ENCODE data around the gene SERTAD4. TPM values are rescaled to one million over a fixed set of nuclear protein-coding genes. Genes with fewer than 3 reads are reported as not detected.

The SERTAD4 gene
- total RNA-seq, 1 experiment from 2014 or later, result 8.0 TPM

DNA sequence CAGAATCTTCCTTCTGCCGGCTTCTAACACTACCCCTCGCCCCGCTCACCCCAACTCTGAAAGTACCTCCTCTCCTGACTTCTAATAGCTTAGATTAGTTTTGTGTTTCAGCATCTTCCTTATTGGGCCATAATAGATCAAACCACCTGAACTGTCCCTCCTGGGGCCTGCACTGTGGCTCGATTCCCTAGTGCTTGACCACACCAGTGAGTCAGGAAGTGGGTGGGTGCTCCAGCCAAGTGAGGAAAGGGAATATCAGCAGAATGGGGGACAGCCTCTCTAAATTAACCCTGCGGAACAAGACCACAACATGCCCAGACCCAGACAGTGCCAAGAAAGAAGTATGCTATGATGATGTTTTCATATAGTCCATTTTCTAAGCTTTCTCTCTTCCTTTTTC is 8.5 kb downstream of the SERTAD4 start:
- ChIA-PET POLR2A (ENCODE audit: low non-redundant PET) (no interaction called here), CTCF (no interaction called here)
- peaks cover 47% of the 10 kb centered on the region for H3K4me1 ChIP-seq (ENCODE audit: insufficient read depth, low read length, poor library complexity, severe bottlenecking)

DNA sequence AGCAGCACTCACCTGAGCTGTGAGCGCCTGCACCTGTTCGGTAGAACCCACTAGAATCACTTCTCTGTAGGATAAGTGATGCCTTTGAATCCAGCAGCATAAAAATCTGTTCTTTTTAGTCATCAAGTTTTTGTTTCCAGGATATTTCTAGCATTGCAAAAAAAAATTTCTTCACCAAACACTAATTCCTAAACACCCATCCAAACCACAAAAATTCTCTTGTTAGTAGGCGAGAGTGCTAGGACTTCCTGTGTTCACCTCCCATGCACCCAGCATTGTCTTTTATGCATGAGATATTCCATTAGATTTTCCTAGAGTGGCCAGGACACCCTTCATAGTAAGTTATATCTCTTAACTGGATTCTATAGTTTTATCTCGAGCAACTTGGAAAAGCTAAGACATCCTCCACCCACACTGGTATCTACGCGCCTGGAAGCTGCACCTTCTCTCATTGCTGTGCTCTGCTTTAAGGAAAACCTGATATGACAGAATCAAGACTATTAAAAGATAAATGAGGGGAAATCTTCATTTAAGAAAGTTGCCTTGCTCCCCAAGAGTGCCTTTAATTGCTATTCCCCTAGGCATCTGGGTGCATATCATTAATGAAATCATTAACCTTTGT is 12.3 kb downstream of the SERTAD4 start:
- Histone ChIP-seq H3K36me3 (ENCODE audit: insufficient read depth, low read length, poor library complexity, severe bottlenecking) (no peaks in the 10 kb centered on the region), H3K4me1 (ENCODE audit: insufficient read depth, low read length, poor library complexity, severe bottlenecking) (peaks cover 32% of the 10 kb centered on the region), H3K9me3 (ENCODE audit: low read depth, low read length, poor library complexity, severe bottlenecking) (no peaks in the 10 kb centered on the region), H3K4me3 (ENCODE audit: low read depth, low read length, poor library complexity, severe bottlenecking) (no peak overlapping the region), H3K27me3 (replicated peaks; ENCODE audit: insufficient read depth, low read depth, low read length, poor library complexity) (peaks cover 3% of the 10 kb centered on the region), H3K27ac (ENCODE audit: low read depth, low read length, poor library complexity, severe bottlenecking) (no peak overlapping the region)
- intact Hi-C loops (cut with micrococcal nuclease; ENCODE audit: unreplicated experiment), result no loop called here
- no TSS peak for BruUV-seq (replicated peaks)
- POLR2A ChIA-PET (ENCODE audit: low non-redundant PET), result no interaction called here
- CTCF ChIA-PET, result interaction anchor here (0.6 kb wide), 1 partner anchor 26 kb away, joined by 3 read pairs; no protein-coding TSS in a partner anchor
- DNase-seq (ENCODE audit: low spot score), result no peak
- TF ChIP-seq EZH2 (IDR thresholded peaks at IDR 0.05; ENCODE audit: borderline replicate concordance, low read depth, low read length, poor library complexity, severe bottlenecking), result no peak
- TF ChIP-seq, protein P1, sequence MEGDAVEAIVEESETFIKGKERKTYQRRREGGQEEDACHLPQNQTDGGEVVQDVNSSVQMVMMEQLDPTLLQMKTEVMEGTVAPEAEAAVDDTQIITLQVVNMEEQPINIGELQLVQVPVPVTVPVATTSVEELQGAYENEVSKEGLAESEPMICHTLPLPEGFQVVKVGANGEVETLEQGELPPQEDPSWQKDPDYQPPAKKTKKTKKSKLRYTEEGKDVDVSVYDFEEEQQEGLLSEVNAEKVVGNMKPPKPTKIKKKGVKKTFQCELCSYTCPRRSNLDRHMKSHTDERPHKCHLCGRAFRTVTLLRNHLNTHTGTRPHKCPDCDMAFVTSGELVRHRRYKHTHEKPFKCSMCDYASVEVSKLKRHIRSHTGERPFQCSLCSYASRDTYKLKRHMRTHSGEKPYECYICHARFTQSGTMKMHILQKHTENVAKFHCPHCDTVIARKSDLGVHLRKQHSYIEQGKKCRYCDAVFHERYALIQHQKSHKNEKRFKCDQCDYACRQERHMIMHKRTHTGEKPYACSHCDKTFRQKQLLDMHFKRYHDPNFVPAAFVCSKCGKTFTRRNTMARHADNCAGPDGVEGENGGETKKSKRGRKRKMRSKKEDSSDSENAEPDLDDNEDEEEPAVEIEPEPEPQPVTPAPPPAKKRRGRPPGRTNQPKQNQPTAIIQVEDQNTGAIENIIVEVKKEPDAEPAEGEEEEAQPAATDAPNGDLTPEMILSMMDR (conservative IDR thresholded peaks at IDR 0.05; ENCODE audit: low read depth, low read length), result no peak

More for the DNA sequence above, 8.5 kb downstream of the SERTAD4 start:
- Histone ChIP-seq H3K27me3 (replicated peaks; ENCODE audit: insufficient read depth, low read depth, low read length, poor library complexity) (peaks cover 3% of the 10 kb centered on the region), H3K9me3 (ENCODE audit: low read depth, low read length, poor library complexity, severe bottlenecking) (no peaks in the 10 kb centered on the region), H3K4me3 (ENCODE audit: low read depth, low read length, poor library complexity, severe bottlenecking) (no peak overlapping the region), H3K36me3 (ENCODE audit: insufficient read depth, low read length, poor library complexity, severe bottlenecking) (no peaks in the 10 kb centered on the region), H3K27ac (ENCODE audit: low read depth, low read length, poor library complexity, severe bottlenecking) (no peak overlapping the region)
- no peak for TF ChIP-seq EZH2 (IDR thresholded peaks at IDR 0.05; ENCODE audit: borderline replicate concordance, low read depth, low read length, poor library complexity, severe bottlenecking)
- TF ChIP-seq, protein P1 (conservative IDR thresholded peaks at IDR 0.05; ENCODE audit: low read depth, low read length), result no peak
- no TSS peak for BruUV-seq (replicated peaks)
- no peak for DNase-seq (ENCODE audit: low spot score)
- intact Hi-C loops (cut with micrococcal nuclease; ENCODE audit: unreplicated experiment), result no loop called here

- no TSS peak for BruUV-seq (replicated peaks)
- Histone ChIP-seq H3K27me3 (replicated peaks; ENCODE audit: insufficient read depth, low read depth, low read length, poor library complexity) (peaks cover 3% of the 10 kb centered on the region), H3K4me3 (ENCODE audit: low read depth, low read length, poor library complexity, severe bottlenecking) (no peak overlapping the region), H3K9me3 (ENCODE audit: low read depth, low read length, poor library complexity, severe bottlenecking) (no peaks in the 10 kb centered on the region), H3K4me1 (ENCODE audit: insufficient read depth, low read length, poor library complexity, severe bottlenecking) (peaks cover 43% of the 10 kb centered on the region), H3K27ac (ENCODE audit: low read depth, low read length, poor library complexity, severe bottlenecking) (no peak overlapping the region), H3K36me3 (ENCODE audit: insufficient read depth, low read length, poor library complexity, severe bottlenecking) (no peaks in the 10 kb centered on the region)
- intact Hi-C loops (cut with micrococcal nuclease; ENCODE audit: unreplicated experiment), result no loop called here
- peak; percentile 73 for DNase-seq (ENCODE audit: low spot score)
- CTCF ChIA-PET, result no interaction called here
- POLR2A ChIA-PET (ENCODE audit: low non-redundant PET), result no interaction called here
- TF ChIP-seq, protein P1 (conservative IDR thresholded peaks at IDR 0.05; ENCODE audit: low read depth, low read length), result no peak
- TF ChIP-seq EZH2 (IDR thresholded peaks at IDR 0.05; ENCODE audit: borderline replicate concordance, low read depth, low read length, poor library complexity, severe bottlenecking), result no peak
These were observed 13.9 kb downstream of the SERTAD4 start for GRCh38 chr1:210246447-210246846.
